MCF 10A (cell line): ENCODE data around the gene FTH1. TPM values are rescaled to one million over a fixed set of nuclear protein-coding genes. Genes with fewer than 3 reads are reported as not detected.

Source experiments
- BruUV-seq: library from RNA; stranded (reverse); fragments of 400-500 nt; replicated peaks from 2 replicates; lab custom pipeline; 2021; lab: Mats Ljungman, UMichigan
- CTCF ChIA-PET: fragments of 300-600 bp; sonication (Branson Sonifier 250); formaldehyde crosslinking; extraction: SDS; loops from one replicate; lab custom pipeline; 2021; ENCODE audit warnings: antibody characterized with exemption, inconsistent platforms; lab: Yijun Ruan, JAX
- POLR2A ChIA-PET: fragments of 300-600, 350-650 bp; sonication (Branson Sonifier 250); formaldehyde crosslinking; extraction: SDS; loops from one replicate; lab custom pipeline; 2020; ENCODE audit warnings: antibody characterized with exemption, inconsistent platforms; lab: Yijun Ruan, JAX
- DNase-seq: peaks from one replicate; pipeline ENCODE4 v3.0.0-alpha.2; 2018; ENCODE audit not compliant: unreplicated experiment
- H3K27ac Mint-ChIP-seq: one replicate; pipeline ENCODE4 v1.8.0; 2022; ENCODE audit warnings: mild to moderate bottlenecking, low read depth, mixed read lengths; ENCODE audit not compliant: unreplicated experiment
- H3K27me3 Mint-ChIP-seq: one replicate; pipeline ENCODE4 v1.8.0; 2022; ENCODE audit warnings: mixed read lengths; ENCODE audit not compliant: insufficient read depth, unreplicated experiment
- H3K36me3 Mint-ChIP-seq: one replicate; pipeline ENCODE4 v1.8.0; 2022; ENCODE audit warnings: mild to moderate bottlenecking, moderate library complexity, mixed read lengths; ENCODE audit not compliant: insufficient read depth, unreplicated experiment
- H3K4me1 Mint-ChIP-seq: one replicate; pipeline ENCODE4 v1.8.0; 2022; ENCODE audit warnings: mixed read lengths; ENCODE audit not compliant: insufficient read depth, unreplicated experiment
- H3K4me3 Mint-ChIP-seq: one replicate; pipeline ENCODE4 v1.8.0; 2022; ENCODE audit warnings: mild to moderate bottlenecking, moderate library complexity, mixed read lengths; ENCODE audit not compliant: unreplicated experiment
- H3K9me3 Mint-ChIP-seq: one replicate; pipeline ENCODE4 v1.8.0; 2022; ENCODE audit warnings: mixed read lengths; ENCODE audit not compliant: unreplicated experiment
- intact Hi-C: fragments of 100-400 bp; cut with micrococcal nuclease; formaldehyde crosslinking; loops from 2 replicates; pipeline ENCODE4 v1.14.1; 2022
- total RNA-seq: library from RNA; stranded (reverse); gene quantifications from 2 replicates; pipeline ENCODE4 v1.2.3, GENCODE V29; 2022
- TF ChIP-seq, protein P1 (sequence below): fragments of 200-600 bp; IDR thresholded peaks from one replicate; pipeline ENCODE4 v1.8.0; 2022; ENCODE audit warnings: antibody characterized with exemption, mild to moderate bottlenecking; ENCODE audit not compliant: unreplicated experiment

Gene FTH1
- total RNA-seq, 1 experiment from 2014 or later: 8,367 TPM

DNA sequence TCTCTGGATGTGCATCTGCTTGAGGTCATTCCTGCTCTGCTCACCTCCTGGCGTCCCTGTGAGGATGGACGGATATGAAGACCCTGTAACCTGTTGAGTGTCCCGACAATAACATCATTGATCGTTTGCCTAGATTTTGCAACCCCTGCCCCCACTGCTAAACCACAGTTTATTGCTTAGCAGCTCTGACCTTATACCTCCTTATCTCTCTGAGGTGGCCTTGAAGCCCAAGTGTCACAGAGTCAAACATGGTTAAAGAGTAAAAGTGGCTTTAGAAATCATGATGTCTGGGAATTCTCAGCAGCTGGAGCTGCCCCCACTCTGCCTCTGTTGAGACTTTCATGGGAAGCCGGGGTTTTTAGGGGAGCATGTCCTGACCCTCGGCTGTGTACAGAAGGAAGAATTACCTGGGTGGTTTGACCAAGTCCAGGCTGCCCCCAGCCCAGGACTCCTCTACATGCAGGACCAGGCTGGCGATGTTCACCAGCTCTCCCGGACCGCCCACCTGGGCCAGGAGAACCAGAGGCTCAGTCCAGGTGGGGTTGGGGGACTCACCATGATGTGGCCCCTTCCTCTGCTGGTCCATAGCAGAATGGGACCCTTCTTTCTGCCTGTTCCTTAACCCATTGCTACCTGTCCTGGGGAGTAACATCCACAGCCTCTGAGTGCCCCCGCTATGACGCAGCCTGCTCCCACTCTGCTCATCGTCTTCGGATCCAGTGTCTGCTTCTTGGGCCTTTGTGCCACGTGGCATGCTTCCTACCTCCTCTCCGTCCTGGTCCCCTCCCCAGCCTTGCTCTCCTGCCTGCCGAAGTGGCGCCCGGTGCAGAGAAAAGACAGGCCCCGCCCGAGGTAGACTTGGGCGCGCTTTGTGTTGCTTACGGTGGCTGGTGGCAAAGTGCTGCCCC lies 33.4 kb upstream of the FTH1 start:
- intact Hi-C loops: no loop called here
- Mint-ChIP-seq H3K36me3 (peaks cover 20% of the 10 kb centered on the region), H3K27me3 (no peaks in the 10 kb centered on the region), H3K9me3 (peaks cover 7% of the 10 kb centered on the region), H3K4me1 (peaks cover 6% of the 10 kb centered on the region), H3K4me3 (no peak overlapping the region), H3K27ac (no peak overlapping the region)
- DNase-seq: no peak
- ChIA-PET POLR2A (interaction anchor here (2.0 kb wide), 1 partner anchor 25 kb away, joined by 12 read pairs; no protein-coding TSS in a partner anchor), CTCF (no interaction called here)
- TF ChIP-seq, protein P1, sequence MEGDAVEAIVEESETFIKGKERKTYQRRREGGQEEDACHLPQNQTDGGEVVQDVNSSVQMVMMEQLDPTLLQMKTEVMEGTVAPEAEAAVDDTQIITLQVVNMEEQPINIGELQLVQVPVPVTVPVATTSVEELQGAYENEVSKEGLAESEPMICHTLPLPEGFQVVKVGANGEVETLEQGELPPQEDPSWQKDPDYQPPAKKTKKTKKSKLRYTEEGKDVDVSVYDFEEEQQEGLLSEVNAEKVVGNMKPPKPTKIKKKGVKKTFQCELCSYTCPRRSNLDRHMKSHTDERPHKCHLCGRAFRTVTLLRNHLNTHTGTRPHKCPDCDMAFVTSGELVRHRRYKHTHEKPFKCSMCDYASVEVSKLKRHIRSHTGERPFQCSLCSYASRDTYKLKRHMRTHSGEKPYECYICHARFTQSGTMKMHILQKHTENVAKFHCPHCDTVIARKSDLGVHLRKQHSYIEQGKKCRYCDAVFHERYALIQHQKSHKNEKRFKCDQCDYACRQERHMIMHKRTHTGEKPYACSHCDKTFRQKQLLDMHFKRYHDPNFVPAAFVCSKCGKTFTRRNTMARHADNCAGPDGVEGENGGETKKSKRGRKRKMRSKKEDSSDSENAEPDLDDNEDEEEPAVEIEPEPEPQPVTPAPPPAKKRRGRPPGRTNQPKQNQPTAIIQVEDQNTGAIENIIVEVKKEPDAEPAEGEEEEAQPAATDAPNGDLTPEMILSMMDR: no peak
- no TSS peak for BruUV-seq

DNA sequence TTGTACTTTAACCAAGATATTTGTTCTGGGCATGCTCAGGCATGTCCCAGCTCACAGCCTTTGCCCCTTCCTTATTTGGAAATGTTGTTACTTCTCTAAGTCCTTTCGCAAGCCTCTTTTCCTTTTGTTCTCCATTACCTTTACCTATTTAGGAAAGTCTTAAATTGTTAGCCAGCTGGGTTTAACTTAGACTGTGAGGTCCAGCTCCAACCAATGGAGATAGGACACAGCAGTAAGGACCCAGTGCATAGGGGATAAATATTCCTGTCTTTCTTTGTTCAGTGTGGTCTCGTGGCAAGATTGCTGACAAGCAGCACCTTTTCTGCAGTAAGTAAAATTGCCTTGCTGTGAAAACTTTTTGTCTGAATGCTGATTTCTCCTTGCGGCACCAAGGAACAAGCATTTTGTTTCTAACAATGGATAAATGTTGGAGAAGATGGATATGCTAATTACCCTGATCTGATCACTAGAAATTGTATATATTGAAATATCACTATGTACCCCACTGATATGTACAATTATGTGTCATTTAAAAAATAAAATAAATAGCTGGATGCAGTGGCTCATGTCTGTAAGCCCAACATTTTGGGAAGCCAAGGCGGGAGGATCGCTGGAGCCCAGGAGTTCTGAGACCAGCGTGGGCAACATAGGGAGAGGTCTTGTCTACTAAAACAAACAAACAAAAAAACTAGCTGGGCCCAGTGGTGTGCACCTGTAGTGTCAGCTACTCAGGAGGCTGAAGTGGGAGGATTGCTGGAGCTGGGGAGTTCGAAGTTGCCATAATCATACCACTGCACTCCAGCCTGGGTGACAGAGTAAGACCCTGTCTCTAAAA lies 31.9 kb upstream of the FTH1 start:
- Mint-ChIP-seq H3K9me3 (peaks cover 7% of the 10 kb centered on the region), H3K36me3 (peaks cover 20% of the 10 kb centered on the region), H3K4me1 (peaks cover 6% of the 10 kb centered on the region), H3K27ac (peak overlapping the region; percentile 96), H3K4me3 (no peak overlapping the region), H3K27me3 (no peaks in the 10 kb centered on the region)
- ChIA-PET POLR2A (interaction anchor here (0.7 to 2.6 kb wide), 9 partner anchors 8 to 37 kb away, joined by 3 to 32 read pairs (median 5); partner anchors contain the start of gene FTH1), CTCF (interaction anchor here (0.6 to 1.3 kb wide), 6 partner anchors 13 to 108 kb away, joined by 3 to 5 read pairs (median 4); no protein-coding TSS in a partner anchor)
- TF ChIP-seq, protein P1: no peak
- TSS peak; percentile 33 for BruUV-seq
- intact Hi-C loops: no loop called here
- peak; percentile 74 for DNase-seq

DNA sequence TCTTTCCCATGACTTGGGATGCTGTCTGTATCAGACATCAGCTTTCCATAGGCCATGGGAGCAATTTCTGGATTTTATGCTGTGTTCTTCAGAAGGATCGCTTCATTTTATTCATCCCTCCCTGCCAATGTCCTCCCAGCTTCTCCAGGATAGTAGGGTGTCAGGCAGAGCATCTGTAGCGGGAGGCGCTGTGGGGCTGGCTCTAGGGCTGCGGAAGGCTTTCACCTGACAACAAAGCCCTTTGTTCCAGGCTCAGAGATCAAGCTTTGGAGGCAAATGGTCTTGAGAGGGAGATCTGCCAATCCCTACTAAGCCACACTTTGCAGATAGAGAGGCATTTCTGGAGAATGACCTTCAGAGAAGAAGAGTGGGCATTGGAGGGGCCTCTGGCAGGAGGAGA lies 29.5 kb upstream of the FTH1 start:
- TF ChIP-seq, protein P1: no peak
- Mint-ChIP-seq H3K36me3 (peaks cover 20% of the 10 kb centered on the region), H3K4me3 (no peak overlapping the region), H3K27me3 (no peaks in the 10 kb centered on the region), H3K4me1 (peaks cover 6% of the 10 kb centered on the region), H3K9me3 (peaks cover 7% of the 10 kb centered on the region), H3K27ac (no peak overlapping the region)
- ChIA-PET CTCF (interaction anchor here (0.6 kb wide), 1 partner anchor 15 kb away, joined by 4 read pairs; no protein-coding TSS in a partner anchor), POLR2A (interaction anchor here (0.9 to 17.3 kb wide), 4 partner anchors 13 to 28 kb away, joined by 3 to 216 read pairs (median 4); partner anchors contain the start of gene FTH1)
- no TSS peak for BruUV-seq
- DNase-seq: no peak
- intact Hi-C loops: no loop called here
